ENCODE results near the gene HMGCL.
"Not testable (repeated sequence)": the region's sequence is repeated elsewhere in the genome, so short reads cannot be mapped to it uniquely, and the experiment has no call there.

Gene HMGCL

GRCh38 chr1:23796466-23797271 lies 28.6 kb downstream of the HMGCL start:
- DNase-seq (ENCODE audit: extremely low spot score), result no peak
- TF ChIP-seq ARNT (IDR thresholded peaks at IDR 0.05), result no peak
- no peak for TF ChIP-seq TARDBP (IDR thresholded peaks at IDR 0.05)
- no peak for TF ChIP-seq L3MBTL2 (conservative IDR thresholded peaks at IDR 0.05)
- no peak for TF ChIP-seq SP1 (IDR thresholded peaks at IDR 0.05)
- TF ChIP-seq ZNF384 (IDR thresholded peaks at IDR 0.05), result no peak
- no peak for TF ChIP-seq ELF4 (IDR thresholded peaks at IDR 0.05)
- TF ChIP-seq FOXA1 (IDR thresholded peaks at IDR 0.05), result no peak
- no peak for TF ChIP-seq NFRKB (IDR thresholded peaks at IDR 0.05)
- no peak for TF ChIP-seq BHLHE40 (IDR thresholded peaks at IDR 0.05; ENCODE audit: borderline replicate concordance)
- no peak for TF ChIP-seq FOXM1 (IDR thresholded peaks at IDR 0.05; ENCODE audit: borderline replicate concordance)
- no peak for TF ChIP-seq PKNOX1 (IDR thresholded peaks at IDR 0.05)
- TF ChIP-seq HDGF (IDR thresholded peaks at IDR 0.05; ENCODE audit: borderline replicate concordance), result no peak
- ChIA-PET POLR2A (interaction anchor here (0.8 kb wide), 1 partner anchor 19 kb away, joined by 4 read pairs; the partner anchor contains the start of gene PITHD1), CTCF (interaction anchor here (0.6 kb wide), 1 partner anchor 17 kb away, joined by 3 read pairs; no protein-coding TSS in a partner anchor)

GRCh38 chr1:23795676-23796465 lies 29.4 kb downstream of the HMGCL start:
- no peak for DNase-seq (ENCODE audit: extremely low spot score)
- CTCF ChIA-PET, result no interaction called here
- no peak for TF ChIP-seq NFRKB (IDR thresholded peaks at IDR 0.05)
- TF ChIP-seq FOXM1 (IDR thresholded peaks at IDR 0.05; ENCODE audit: borderline replicate concordance), result no peak
- no peak for TF ChIP-seq CTBP1 (IDR thresholded peaks at IDR 0.05; ENCODE audit: borderline replicate concordance)
- no peak for TF ChIP-seq TARDBP (IDR thresholded peaks at IDR 0.05)
- no peak for TF ChIP-seq LEF1 (IDR thresholded peaks at IDR 0.05; ENCODE audit: borderline replicate concordance)
- TF ChIP-seq ARNT (IDR thresholded peaks at IDR 0.05), result no peak
- TF ChIP-seq SP1 (IDR thresholded peaks at IDR 0.05), result no peak
- TF ChIP-seq FOXK2 (IDR thresholded peaks at IDR 0.05), result no peak
- no peak for TF ChIP-seq HDGF (IDR thresholded peaks at IDR 0.05; ENCODE audit: borderline replicate concordance)
- TF ChIP-seq ELF4 (IDR thresholded peaks at IDR 0.05), result no peak
- no peak for TF ChIP-seq FOXA1 (IDR thresholded peaks at IDR 0.05)
- no peak for TF ChIP-seq BHLHE40 (IDR thresholded peaks at IDR 0.05; ENCODE audit: borderline replicate concordance)
- no peak for TF ChIP-seq L3MBTL2 (conservative IDR thresholded peaks at IDR 0.05)
- no peak for TF ChIP-seq PKNOX1 (IDR thresholded peaks at IDR 0.05)
- no peak for TF ChIP-seq SUZ12 (IDR thresholded peaks at IDR 0.05)
- no peak for TF ChIP-seq ZNF384 (IDR thresholded peaks at IDR 0.05)
- POLR2A ChIA-PET, result interaction anchor here (0.8 kb wide), 1 partner anchor 18 kb away, joined by 4 read pairs; the partner anchor contains the start of gene PITHD1

GRCh38 chr1:23794732-23795182 lies 30.5 kb downstream of the HMGCL start:
- DNase-seq (ENCODE audit: extremely low spot score); CTCF ChIA-PET: not testable (repeated sequence)
- POLR2A ChIA-PET, result interaction anchor here (1.2 kb wide), 1 partner anchor 16 kb away, joined by 4 read pairs; the partner anchor contains the start of gene PITHD1

- TF ChIP-seq ELF4 (IDR thresholded peaks at IDR 0.05) (no peak), FOXM1 (IDR thresholded peaks at IDR 0.05; ENCODE audit: borderline replicate concordance) (no peak), FOXK2 (IDR thresholded peaks at IDR 0.05) (no peak), CTBP1 (IDR thresholded peaks at IDR 0.05; ENCODE audit: borderline replicate concordance) (no peak), FOXA1 (IDR thresholded peaks at IDR 0.05) (no peak)
- ChIA-PET CTCF (interaction anchor here (1.4 kb wide), 1 partner anchor 22 kb away, joined by 3 read pairs; no protein-coding TSS in a partner anchor), POLR2A (interaction anchor here (1.2 kb wide), 1 partner anchor 15 kb away, joined by 4 read pairs; the partner anchor contains the start of gene PITHD1)
- no peak for DNase-seq (ENCODE audit: extremely low spot score)
Observed at GRCh38 chr1:23793861-23794731, 31.1 kb downstream of the HMGCL start.

- no peak for DNase-seq (ENCODE audit: extremely low spot score)
- POLR2A ChIA-PET, result interaction anchor here (1.2 to 5.9 kb wide), 2 partner anchors 14 to 15 kb away, joined by 4 to 42 read pairs; partner anchors contain the start of gene PITHD1
- TF ChIP-seq TARDBP (IDR thresholded peaks at IDR 0.05), result no peak
- TF ChIP-seq LEF1 (IDR thresholded peaks at IDR 0.05; ENCODE audit: borderline replicate concordance), result no peak
- CTCF ChIA-PET, result interaction anchor here (1.4 kb wide), 1 partner anchor 22 kb away, joined by 3 read pairs; no protein-coding TSS in a partner anchor
Observed at GRCh38 chr1:23793018-23793781, 32.0 kb downstream of the HMGCL start.
